Measurements from ENCODE around the gene SLC38A2. TPM values are rescaled to one million over a fixed set of nuclear protein-coding genes. Genes with fewer than 3 reads are reported as not detected.

SLC38A2 gene
- total RNA-seq: 100 to 1,000 TPM; 186 to 503 (median 368) TPM

GRCh38 chr12:46372544-46373300, at the start of gene SLC38A2:
TSS of gene SLC38A2 (minus strand) at chr12:46372773. CDS start at chr12:46371293, 1,480 bp downstream.
- no peak for TF ChIP-seq CTCF (IDR thresholded peaks at IDR 0.05; ENCODE audit: low read depth)

- no peak for TF ChIP-seq CTCF (IDR thresholded peaks at IDR 0.05; ENCODE audit: low read depth)
These were observed 47.1 kb upstream of the SLC38A2 start for GRCh38 chr12:46419675-46420074.

- no peak for TF ChIP-seq CTCF (IDR thresholded peaks at IDR 0.05; ENCODE audit: low read depth)
These were observed 43.0 kb upstream of the SLC38A2 start for GRCh38 chr12:46415552-46415951.

- no peak for TF ChIP-seq CTCF (IDR thresholded peaks at IDR 0.05; ENCODE audit: low read depth)
These were observed 42.2 kb upstream of the SLC38A2 start for GRCh38 chr12:46414591-46415268.

GRCh38 chr12:46413368-46413767, 40.8 kb upstream of the SLC38A2 start:
- TF ChIP-seq CTCF (IDR thresholded peaks at IDR 0.05; ENCODE audit: low read depth): no peak

- no peak for TF ChIP-seq CTCF (IDR thresholded peaks at IDR 0.05; ENCODE audit: low read depth)
These were observed 40.3 kb upstream of the SLC38A2 start for GRCh38 chr12:46412857-46413256.

- no peak for TF ChIP-seq CTCF (IDR thresholded peaks at IDR 0.05; ENCODE audit: low read depth)
These were observed 37.9 kb upstream of the SLC38A2 start for GRCh38 chr12:46410495-46410894.
